Ureter (tissue), 1 donor: Measurements from ENCODE around the gene BLVRA. TPM values are rescaled to one million over a fixed set of nuclear protein-coding genes. Genes with fewer than 3 reads are reported as not detected.
"Not testable (repeated sequence)": the region's sequence is repeated elsewhere in the genome, so short reads cannot be mapped to it uniquely, and the experiment has no call there.

ENCODE experiments used
- DNase-seq: peaks from one replicate; pipeline ENCODE4 v3.0.0-alpha.2; 2020; ENCODE audit warnings: low spot score
- total RNA-seq: library from RNA; stranded (reverse); gene quantifications from one replicate; pipeline ENCODE4 v1.2.4, GENCODE V29; 2023
- donor health status: DM: yes; HTN: yes; CAD: no.

The BLVRA gene
- total RNA-seq, 1 donor from 2014 or later, result 35.9 TPM

DNA sequence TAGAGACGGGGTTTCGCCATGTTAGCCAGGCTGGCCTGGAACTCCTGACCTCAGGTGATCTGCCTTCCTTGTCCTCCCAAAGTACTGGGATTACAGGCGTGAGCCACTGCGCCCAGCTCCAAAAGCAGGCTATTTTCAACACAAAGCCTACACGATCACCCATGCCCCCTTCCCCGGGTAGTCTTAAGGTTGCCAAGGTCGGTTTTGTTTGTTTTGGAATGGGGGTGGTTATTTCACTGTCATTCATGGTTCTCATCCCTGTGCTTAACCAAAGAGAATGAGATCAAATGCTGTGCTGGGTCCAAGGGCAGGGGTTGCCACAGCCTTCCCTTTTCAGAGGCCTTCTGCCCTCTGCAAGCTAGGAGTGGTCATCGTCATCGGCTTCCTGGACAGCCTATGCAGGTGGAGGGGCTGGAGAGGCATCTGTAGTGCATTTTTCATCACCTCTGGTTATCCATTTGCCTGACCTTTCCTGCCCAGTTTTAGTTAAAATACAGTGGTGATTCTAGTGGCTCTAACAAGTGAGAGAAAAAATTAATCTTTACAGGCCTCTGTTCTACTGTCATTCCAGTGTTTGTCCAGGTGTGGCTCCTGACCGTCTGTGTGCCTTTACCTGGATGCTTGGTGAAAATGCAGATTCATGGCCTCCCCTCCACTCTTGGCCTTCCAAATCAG is 11.4 kb downstream of the BLVRA start:
- DNase-seq, result peak; percentile 13

DNA sequence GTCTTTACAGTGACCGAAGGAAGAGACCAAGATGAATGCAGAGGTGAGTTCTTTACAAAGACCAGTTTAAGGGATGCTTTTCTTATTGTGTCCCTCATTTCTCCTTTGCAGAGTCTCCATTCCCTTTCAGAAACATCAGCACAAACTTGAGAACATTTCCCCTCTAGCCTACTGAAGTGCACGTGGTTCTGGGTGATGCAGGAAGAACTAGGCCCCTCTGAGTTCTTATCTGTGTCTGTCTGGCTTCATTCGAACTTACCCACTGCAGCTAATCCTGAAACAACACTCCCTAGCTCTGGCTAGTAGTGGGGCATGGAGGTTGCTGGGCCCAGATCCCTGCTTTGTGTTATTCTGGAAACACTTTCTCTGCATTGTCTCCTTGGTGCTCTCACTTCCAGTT is 12.6 kb downstream of the BLVRA start:
- no peak for DNase-seq

DNA sequence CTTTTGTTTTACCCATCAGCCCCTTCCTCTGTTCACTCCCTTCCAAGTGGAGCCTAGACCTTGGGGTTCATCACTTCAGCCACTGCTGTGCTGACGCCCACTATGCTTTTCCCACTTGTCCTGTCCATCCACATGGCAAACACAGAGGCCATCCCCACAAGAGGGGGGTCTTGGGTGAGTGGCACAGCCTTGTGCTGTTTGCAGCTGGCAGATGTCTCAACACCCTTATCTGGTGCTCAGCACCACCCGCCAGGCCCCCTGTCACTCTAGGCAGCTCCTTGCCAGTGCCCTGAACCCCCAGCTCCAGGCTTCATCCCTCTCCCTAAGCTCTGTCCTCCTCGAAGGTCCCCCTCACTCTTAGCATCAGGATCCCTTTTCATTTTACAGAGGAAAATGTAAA is 13.1 kb downstream of the BLVRA start:
- no peak for DNase-seq

DNA sequence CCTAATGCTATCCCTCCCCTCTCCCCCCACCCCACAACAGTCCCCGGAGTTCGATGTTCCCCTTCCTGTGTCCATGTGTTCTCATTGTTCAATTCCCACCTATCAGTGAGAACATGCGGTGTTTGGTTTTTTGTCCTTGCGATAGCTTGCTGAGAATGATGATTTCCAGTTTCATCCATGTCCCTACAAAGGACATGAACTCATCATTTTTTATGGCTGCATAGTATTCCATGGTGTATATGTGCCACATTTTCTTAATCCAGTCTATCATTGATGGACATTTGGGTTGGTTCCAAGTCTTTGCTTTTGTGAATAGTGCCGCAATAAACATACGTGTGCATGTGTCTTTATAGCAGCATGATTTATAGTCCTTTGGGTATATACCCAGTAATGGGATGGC is 14.8 kb downstream of the BLVRA start:
- not testable (repeated sequence) for DNase-seq

DNA sequence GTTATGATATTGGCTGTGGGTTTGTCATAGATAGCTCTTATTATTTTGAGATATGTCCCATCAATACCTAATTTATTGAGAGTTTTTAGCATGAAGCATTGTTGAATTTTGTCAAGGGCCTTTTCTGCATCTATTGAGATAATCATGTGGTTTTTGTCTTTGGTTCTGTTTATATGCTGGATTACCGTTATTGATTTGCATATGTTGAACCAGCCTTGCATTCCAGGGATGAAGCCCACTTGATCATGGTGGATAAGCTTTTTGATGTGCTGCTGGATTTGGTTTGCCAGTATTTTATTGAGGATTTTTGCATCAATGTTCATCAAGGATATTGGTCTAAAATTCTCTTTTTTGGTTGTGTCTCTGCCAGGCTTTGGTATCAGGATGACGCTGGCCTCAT is 16.8 kb downstream of the BLVRA start:
- not testable (repeated sequence) for DNase-seq

DNA sequence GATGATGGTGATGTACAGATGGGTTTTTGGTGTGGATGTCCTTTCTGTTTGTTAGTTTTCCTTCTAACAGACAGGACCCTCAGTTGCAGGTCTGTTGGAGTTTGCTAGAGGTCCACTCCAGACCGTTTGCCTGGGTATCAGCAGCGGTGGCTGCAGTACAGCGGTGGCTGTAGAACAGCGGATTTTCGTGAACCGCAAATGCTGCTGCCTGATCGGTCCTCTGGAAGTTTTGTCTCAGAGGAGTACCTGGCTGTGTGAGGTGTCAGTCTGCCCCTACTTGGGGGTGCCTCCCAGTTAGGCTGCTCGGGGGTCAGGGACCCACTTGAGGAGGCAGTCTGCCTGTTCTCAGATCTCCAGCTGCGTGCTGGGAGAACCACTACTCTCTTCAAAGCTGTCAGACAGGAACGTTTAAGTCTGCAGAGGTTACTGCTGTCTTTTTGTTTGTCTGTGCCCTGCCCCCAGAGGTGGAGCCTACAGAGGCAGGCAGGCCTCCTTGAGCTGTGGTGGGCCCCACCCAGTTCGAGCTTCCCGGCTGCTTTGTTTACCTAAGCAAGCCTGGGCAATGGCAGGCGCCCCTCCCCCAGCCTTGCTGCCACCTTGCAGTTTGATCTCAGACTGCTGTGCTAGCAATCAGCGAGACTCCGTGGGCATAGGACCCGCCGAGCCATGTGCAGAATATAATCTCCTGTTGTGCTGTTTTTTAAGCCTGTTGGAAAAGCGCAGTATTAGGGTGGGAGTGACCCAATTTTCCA is 20.0 kb downstream of the BLVRA start:
- DNase-seq, result not testable (repeated sequence)

DNA sequence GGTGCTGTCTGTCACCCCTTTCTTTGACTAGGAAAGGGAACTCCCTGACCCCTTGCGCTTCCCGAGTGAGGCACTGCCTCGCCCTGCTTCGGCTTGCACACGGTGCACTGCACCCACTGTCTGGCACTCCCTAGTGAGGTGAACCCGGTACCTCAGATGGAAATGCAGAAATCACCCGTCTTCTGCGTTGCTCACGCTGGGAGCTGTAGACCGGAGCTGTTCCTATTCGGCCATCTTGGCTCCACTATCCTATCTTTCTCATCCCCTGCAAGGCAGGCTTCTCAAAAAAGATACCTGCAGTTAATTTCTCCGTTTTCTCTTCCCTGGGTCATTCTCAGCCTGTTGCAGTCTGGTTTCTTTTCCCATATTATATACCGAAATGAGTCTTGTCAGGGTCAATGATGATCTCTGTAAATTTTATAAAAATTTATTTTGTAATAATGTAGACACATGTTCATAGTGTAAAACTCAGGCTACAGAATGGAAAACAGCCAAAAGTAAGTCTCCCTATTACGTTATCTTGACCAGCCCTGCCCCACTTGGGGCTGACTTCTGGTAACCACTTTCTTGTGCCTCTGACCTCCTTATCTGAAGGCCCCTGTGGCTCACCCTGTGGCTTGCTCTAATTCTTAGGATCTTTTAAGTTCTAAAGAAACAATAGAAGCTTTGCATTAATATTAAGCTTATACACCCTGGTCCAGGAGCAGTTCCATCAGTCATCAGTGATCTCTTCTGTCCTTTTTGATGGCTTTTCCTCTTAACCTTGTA is 20.7 kb downstream of the BLVRA start:
- no peak for DNase-seq

DNA sequence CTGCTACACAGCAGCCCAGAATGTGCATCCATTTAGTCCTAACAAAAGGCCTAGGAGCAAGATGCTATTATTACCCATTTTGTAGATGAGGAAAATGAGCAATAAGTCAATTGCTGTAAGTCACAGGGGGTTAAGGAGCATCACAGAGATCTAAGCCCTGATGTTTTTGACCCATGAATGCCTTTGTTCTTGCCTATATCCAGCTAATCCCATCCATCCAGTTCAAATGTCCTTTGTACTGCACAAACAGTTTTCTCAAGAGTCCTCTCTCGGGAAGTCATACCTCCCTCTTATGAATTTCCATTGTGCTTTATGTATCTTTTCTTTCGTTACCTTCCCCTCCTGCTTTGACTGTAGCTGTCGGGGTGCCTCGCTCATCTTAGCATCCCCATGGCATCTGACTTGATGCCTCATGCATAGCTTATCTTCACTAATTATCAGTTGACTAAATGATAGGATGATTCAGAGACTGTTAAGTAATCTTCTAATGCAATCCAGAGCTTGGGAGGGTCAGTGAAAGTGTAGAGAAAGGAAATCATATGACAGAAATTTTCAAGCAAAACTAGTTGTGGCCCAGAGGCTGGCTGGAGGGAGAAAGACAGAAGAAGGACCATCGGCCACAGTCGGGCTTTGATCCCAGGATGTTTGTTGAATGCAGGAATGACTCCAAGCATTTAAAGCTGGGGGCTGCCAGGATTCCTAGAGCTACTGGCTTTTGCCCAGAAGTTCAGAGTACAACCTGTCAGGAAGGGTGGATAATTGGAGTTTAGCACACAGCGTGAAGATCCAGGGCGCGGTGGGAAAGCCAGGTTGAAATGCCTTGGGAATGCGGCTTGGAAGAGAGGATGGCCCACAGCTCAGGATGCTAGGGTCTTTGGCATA is 23.5 kb downstream of the BLVRA start:
- DNase-seq, result no peak

DNA sequence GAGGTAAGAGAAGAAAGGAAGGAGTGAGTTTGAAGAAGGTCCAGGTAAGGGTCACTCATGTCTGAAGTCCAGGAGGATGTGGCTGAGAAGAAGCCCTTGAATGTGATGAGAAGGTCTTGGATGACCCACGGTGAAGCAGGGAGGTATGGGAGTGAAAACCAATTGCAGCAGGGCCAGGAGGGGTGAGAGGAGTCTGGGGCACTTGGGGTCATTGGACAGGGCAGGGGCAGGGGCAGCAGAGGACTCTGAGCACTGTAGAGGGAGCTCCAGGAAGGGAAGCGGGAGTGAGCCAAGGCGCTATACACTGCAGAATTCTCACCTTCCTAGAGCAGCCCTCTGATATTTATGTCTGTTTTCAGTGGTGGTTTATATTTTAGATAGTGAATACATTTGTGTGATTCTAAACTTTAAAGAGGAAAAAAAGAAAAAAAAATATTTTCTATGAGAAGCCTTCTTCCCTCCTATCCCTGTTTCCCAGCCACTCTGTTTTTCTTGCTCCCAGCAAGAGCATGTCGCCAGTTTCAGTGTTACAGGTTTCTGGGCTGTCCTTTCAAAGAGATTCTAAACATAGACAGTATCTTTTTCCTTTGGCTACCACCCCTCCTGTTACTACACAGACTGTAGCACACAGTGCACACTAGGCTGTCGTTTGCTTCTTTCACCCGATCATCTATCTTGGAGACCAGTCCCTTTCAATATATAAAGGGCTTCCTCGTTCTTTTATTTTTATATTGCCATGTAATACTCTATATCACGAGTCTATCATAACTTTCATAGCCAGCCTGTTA is 24.5 kb downstream of the BLVRA start:
- no peak for DNase-seq

DNA sequence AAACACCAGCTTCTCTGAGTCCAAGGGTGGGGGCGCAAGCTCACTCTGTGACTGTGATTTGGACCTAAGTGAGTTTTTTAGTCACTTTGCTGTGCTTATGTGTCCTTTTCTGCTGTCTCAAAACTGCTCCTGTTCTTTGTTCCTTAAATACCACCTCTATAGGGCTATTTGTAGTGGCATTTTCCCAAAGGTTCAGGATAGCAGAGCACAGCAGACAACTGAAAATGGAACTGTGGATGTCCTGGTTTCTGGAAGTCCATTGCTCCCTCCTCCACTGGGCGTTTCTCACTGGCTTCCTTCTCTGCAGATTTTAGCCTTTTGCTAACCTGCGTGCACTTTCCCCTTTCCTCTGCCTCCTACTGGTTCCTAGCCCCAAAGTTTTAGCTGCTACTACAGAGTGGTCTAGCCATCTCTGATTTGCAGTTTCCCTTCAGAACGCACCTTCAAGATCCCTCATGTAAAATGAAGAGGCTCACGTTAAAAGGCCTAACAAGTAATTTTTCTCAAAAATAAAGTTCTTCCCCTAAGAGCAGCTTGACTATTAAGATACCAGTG is 25.6 kb downstream of the BLVRA start:
- DNase-seq, result no peak

DNA sequence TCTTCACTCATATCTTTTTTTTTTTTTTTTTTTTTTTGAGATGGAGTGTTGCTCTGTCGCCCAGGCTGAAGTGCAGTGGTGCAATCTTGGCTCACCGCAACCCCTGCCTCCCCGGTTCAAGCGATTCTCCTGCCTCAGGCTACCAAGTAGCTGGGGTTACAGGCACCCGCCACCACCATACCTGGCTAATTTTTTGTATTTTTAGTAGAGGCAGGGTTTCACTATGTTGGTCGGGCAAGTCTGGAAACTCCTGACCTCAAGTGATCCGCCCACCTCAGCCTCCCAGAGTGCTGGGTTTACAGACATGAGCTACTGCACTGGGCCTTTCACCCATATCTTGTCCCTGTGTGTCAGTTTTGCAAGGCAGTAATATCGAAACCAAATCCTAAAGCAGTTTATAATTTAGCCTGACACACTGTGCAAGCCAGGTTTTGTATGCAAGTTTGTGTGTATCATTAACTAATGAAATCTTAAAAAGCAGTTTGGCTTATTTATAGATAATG is 26.2 kb downstream of the BLVRA start:
- not testable (repeated sequence) for DNase-seq

DNA sequence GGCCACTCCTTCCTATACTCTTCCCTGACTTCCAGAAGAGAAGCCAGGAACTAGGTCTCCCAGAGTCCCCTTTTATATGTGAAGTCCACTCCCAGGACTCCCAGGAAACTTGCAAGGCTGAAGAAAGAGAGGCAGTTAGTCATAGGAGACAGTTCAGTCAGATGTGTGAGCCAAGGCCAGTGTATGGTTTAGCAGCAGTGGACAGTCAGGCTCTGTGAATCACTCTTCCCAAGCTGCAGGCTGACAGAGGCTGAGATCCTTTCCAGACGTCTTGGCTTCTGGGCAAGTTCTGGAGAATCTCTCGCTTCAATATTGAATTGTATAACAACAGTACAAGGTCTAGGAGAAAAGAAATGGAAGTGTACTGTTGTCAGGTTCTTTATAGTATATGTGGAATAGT is 26.9 kb downstream of the BLVRA start:
- no peak for DNase-seq

DNA sequence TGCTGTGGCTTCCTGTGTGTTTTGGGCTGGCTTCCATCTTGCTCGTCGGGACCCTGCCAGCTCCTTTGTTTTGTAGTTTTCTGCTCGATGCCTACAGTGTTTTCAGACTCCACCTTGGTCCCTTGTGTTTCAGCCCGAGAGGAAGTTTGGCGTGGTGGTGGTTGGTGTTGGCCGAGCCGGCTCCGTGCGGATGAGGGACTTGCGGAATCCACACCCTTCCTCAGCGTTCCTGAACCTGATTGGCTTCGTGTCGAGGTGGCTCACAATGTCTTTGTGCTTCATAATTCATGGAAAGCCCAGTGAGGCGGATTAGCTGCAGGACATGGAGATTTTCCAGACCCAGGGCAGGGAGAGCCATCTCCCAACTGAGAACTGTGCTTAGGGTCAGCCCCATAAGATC is 29.3 kb downstream of the BLVRA start:
- no peak for DNase-seq

DNA sequence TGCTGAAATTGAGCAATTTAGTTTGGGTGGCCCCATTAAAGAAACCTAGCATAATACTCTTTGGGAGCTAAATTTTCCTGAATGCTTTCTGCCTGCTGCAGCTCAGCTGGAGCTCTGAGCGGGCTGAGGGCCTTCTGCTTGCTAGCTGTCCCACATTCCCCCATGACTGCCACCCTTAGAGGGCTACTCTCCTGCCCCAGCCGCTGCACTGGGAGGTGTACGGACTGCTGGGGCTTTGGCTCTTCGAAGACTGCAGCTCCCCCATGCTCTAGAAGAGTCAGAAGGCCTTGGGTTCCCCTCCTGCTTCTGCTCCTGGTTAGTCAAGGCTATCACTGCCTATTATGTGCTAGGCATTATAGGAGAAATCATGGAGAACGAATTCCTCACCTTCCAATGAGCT is 31.5 kb downstream of the BLVRA start:
- DNase-seq, result no peak

DNA sequence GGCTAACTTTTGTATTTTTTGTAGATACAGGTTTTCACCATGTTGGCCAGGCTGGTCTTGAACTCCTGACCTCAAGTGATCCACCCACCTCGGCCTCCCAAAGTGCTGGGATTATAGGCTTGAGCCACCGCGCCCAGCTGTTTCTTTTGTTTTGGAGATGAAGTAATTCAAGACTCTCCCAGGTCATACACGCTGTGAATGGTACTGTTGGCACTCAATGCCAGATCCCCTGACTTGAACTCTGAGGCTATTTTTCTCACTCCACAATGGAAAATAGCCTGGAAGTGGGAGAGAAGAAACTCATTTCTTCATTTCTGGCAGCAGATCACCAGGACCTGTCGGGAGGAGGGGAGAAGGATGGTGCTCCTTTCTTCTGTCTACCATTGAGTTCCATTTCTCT is 32.4 kb downstream of the BLVRA start:
- DNase-seq, result no peak

DNA sequence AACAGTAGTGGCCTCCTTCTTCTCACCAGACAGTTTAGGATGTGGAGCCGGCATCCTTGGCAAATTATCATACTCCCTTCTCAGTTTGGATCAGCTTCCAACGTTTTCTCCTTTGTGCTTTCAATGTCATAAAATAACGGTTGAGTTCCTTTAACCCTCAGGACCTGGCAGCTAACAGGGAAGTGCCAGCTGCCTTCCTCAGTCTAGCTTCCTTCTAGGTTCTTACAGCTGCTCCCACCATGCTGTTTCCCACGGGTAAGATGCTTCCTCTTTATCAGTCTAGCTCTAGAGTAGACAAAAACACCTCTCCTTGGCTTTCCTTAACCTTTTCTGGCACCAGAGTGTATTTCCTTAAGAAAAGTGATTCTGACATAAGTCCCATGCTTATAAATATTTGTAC is 33.2 kb downstream of the BLVRA start:
- DNase-seq, result no peak

DNA sequence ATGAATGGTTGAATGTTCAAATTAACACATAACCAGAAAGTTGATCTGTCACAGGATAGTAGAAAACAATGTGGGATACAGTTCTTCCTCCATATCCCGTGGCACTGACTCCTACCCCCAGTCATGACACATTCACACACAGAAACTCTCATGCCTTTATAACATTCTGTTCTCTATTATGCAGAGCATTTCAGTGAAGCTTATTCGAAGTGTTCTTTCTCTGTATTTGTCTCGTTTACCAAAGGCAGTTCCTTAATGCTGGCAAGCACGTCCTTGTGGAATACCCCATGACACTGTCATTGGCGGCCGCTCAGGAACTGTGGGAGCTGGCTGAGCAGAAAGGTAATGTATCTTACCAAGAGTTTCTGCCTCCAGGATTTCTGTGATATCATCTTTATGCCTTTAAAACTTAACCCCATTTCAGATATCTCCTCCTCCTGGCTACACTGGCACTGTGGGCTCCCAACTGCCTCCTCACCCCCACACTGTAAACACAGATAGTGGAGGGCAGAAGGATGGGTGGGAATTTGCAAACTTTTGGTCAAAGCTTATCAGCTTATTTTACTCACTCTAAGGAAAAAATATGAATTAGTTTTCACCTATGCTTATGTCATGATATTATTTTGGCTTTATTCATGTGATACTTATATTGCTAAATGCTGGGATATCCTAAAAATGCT is 34.1 kb downstream of the BLVRA start:
- no peak for DNase-seq

DNA sequence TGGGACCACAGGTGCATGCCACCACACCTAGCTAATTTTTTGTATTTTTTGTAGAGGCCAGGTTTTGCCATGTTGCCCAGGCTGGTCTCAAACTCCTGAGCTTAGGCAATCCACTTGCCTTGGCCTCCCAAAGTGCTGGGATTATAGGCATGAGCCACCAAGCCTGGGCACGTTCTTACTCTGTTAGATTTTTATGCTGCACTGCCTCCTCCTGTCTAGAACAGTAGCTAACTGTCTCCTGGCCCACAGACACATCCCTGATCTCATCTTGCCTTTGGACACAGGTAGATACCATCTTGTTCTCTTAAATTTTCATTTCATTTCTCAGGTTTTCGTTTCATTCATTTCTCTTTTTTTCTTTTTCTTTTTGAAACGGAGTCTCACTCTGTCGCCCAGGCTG is 41.1 kb downstream of the BLVRA start:
- DNase-seq, result no peak

DNA sequence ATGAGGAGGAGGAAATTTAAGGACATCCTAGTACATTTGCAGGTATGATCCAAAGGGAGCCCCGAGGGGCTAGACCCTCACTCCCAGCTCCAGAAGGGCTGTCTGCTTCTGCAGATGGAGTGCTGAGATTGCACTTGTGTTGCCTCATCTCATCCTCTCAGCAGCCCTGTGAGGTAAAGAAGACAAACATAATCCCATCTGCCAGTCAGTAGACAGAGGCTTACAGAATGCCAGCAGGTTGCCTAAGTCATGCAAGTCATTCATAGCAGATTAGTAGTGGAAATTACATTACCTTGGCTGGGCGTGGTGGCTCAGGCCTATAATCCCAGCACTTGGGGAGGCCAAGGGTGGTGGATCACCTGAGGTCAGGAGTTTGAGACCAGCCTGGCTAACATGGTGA is 45.4 kb downstream of the BLVRA start:
- no peak for DNase-seq

DNA sequence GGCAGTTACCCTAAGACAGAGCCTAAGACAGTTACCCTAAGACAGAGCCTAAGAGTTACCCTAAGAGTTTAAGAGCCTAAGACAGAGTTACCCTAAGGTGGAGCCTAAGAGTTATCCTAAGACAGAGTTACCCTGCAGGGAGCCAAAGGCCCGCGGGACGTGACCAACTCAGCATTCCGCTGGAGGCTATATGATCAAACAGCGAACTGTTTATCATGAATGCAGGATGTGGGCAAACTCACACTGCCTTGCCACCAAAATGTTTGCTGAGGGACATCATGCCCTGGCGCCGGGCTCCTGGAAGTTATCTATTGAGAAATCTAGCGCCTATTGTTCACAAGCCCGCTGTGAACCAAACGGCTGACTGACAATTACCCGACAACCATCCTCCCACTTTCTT is 49.9 kb downstream of the BLVRA start:
- no peak for DNase-seq
